GM18868 (cell line): ENCODE measurements around the gene FURIN.
"Not testable (repeated sequence)": the region's sequence is repeated elsewhere in the genome, so short reads cannot be mapped to it uniquely, and the experiment has no call there.

Source experiments
- ATAC-seq: cut with Tn5 transposase; IDR thresholded peaks from one replicate; pipeline ENCODE4 v1.9.1; 2021; ENCODE audit warnings: mild to moderate bottlenecking, moderate library complexity; ENCODE audit not compliant: unreplicated experiment

The FURIN gene

DNA sequence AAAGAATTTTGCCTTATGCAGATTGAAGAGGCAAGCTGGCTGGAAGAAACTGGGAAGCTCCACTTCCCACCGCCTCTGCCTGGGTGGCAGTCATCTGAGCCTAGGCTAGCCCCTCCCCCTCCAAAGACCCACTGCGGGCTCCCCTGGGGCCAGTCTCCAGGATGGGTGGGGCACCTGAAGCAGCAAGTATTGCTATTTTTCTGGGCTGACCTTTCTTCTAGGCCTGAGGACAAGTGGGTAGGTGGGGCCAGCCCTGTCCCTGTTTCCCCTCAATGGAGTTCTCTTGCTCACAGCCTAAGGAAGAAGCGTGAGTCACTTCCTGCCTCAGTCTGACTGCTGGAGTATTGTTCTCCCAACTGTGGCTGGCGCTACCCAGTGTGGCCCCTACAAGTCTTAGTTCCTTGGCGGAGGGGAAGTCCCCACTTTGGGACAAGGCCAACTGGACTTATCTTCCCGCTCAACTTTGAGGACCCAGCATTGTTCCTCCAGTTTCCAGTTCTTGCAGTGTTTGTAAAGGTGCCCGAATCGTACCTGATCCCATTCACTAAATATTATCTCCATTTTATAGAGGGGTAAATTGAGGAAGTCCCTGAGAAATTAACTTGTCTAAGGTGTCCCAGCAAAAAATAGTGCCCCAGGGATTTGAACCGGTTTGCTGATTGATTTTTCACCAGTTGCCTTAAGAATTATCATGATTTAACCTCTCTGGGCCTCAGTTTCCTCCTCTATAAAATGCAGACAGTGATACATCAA is 1.4 kb downstream of the FURIN start:
- no peak for ATAC-seq

DNA sequence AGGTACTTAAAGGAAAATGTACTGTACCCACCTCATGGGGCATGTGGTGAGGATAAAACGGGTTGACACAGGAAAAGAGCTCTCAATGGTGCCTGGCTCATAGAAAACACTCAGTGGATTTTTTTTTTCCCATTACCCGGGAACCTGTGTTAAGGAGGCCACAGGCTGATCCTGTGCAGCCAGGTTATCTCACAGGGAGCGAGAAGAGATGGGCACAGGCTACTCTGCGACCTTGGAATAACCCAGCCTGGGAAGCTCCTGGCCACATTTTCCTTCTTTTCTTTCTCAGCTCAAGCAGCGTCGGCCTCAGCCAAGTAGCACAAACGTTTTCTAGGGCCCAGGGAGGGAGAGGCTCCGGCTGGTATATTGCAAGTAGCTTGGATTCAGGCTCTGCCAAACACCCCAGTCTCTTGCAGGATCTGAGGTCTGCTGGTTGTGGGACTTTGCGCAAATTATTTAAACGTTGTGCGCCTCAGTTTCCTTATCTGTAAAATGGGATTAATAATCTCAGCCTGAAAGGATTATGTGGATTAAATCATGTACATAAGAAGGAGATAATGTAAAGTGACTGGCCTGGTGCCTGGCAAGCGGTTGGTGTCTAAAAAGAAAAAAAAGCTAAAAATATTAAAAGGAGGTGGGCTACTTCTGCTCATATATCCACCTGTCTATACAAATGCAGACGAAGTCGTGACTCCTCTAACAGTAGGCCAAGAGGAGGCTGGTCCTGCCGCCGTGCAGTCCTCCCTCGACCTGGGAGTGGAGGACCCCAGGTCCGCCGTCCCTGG is 2.2 kb downstream of the FURIN start:
- ATAC-seq, result no peak

GRCh38 chr15:90871139-90871715 is 2.8 kb downstream of the FURIN start:
- no peak for ATAC-seq

- no peak for ATAC-seq
Measured at GRCh38 chr15:90871716-90872485, 3.5 kb downstream of the FURIN start.

- peak; percentile 45 for ATAC-seq
Measured at GRCh38 chr15:90872486-90873184, 4.2 kb downstream of the FURIN start.

GRCh38 chr15:90873488-90873997 is 5.2 kb downstream of the FURIN start:
- no peak for ATAC-seq

DNA sequence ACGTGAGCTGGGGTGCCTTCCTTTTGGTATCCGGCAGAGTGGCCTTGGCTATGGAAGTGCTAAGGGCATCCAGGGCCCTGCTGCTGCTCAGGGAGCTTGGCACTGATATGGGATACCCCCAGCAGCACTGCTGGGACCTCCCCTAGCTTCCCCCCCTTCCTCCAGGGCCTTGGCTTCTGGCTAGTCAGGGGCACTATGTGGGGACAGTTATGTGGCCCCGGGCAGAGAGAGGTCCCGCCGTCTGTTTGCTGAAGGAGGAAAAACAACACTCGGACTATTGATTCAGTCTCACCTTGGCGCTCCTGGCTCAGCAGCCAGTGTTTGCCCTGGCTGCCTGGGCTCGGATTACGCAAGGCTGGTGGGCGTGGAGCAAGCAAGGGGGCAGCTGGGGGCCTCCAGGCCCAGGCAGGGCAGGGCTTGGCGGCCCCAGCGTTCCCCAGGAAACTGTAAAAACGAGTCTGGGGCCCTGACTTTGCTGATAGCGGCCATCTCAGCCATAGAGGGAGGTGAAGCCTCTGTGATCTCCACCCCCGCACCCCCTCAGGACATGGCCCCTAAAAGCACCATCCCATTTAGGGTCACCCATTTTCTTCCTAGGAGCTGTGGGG is 5.7 kb downstream of the FURIN start:
- no peak for ATAC-seq

- ATAC-seq, result not testable (repeated sequence)
Measured at GRCh38 chr15:90874986-90875385, 6.6 kb downstream of the FURIN start.

- ATAC-seq, result no peak
Measured at GRCh38 chr15:90875549-90875981, 7.2 kb downstream of the FURIN start.

DNA sequence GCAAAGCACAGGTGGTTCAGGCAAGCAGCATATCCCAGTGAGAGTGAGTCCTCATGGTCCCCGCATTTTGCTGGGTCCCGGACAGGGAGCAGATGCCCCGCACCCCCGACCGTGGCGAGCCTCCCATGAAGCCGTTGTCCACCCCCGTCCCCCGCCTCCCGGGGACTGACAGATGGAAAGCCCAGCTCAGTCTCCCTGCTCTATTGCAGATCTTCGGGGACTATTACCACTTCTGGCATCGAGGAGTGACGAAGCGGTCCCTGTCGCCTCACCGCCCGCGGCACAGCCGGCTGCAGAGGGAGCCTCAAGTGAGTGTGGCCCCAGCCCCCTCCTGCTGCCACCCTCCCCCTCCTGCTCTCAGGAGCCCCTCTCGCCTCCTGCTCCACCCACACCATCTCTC is 7.7 kb downstream of the FURIN start:
- ATAC-seq, result no peak

- ATAC-seq, result no peak
Measured at GRCh38 chr15:90876512-90877170, 8.3 kb downstream of the FURIN start.

DNA sequence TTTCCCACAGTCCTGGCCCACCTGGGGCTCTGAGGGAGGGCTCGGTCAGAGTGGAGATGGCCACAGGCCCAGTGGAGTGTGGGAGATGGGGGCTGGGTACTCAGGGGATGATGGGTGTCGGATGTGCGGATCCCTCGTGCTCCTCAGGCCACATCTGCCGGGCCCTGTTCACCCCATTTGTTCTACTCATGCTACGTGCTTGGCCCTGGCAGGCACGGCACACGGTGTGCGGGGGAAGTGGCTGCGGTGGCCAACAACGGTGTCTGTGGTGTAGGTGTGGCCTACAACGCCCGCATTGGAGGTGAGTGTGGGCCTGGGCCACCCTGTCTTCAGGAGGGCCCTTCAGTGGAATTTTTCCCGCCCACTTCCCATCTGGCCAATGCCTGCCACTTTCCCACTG is 8.9 kb downstream of the FURIN start:
- ATAC-seq, result no peak

GRCh38 chr15:90877996-90878395 is 9.6 kb downstream of the FURIN start:
- no peak for ATAC-seq

GRCh38 chr15:90878660-90879059 is 10.3 kb downstream of the FURIN start:
- ATAC-seq, result no peak

DNA sequence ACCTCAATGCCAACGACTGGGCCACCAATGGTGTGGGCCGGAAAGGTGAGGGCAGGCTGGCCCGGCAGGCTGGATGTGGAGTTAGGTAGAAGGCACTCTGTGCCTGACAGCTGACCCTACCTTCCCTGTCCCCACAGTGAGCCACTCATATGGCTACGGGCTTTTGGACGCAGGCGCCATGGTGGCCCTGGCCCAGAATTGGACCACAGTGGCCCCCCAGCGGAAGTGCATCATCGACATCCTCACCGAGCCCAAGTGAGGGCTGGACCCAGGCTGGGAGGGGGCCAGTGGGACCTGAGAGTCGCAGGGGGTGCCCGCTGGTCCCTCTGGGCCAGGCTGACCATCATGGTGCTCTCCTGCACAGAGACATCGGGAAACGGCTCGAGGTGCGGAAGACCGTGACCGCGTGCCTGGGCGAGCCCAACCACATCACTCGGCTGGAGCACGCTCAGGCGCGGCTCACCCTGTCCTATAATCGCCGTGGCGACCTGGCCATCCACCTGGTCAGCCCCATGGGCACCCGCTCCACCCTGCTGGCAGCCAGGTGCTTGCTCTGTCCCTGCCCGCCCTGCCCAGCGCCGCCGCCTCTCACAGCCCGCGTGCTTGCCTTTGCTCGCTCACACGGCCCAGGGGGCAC is 11.5 kb downstream of the FURIN start:
- ATAC-seq, result no peak

DNA sequence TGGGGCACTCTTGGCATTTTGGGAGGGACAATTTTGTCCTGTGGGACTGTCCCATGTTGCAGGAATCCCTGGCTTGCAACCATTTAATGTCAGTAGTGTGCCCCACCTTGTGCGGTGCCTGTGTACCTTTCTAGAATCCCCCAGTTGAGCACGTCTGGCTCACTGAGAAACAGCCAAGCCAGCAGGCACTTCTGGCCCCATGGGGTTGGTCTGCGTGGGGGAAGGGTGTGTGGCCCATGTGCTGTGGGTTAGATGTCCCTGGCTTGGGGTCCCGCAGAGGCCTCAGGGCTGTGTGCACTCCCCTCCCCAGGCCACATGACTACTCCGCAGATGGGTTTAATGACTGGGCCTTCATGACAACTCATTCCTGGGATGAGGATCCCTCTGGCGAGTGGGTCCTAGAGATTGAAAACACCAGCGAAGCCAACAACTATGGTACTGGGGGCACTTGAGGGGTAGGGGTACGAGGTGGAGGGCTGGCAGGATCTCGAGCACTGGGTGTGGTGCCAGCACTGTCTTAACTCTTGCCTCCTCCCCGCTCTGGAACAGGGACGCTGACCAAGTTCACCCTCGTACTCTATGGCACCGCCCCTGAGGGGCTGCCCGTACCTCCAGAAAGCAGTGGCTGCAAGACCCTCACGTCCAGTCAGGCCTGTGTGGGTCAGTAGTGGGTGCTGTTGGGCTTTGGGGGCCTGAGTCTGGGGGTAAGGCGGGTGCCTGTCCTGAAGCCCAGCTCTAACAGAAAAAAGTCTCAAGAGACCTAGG is 12.2 kb downstream of the FURIN start:
- ATAC-seq, result no peak

- ATAC-seq, result no peak
Measured at GRCh38 chr15:90881181-90881977, 13.0 kb downstream of the FURIN start.
